DOHH2 (cell line): Measurements from ENCODE around the gene ZNF208.
"Not testable (repeated sequence)": the region's sequence is repeated elsewhere in the genome, so short reads cannot be mapped to it uniquely, and the experiment has no call there.

Experiments
- H3F3A ChIP-seq: fragments of 200-600 bp; sonication (generic), shearing (Covaris generic); 2 replicates; pipeline ENCODE4 v1.6.0; 2016; ENCODE audit warnings: antibody characterized with exemption, mild to moderate bottlenecking; ENCODE audit not compliant: control insufficient read depth, insufficient read depth
- H3K27ac ChIP-seq: fragments of 200-600 bp; sonication (generic); 2 replicates; pipeline ENCODE4 v1.5.1; 2014; ENCODE audit warnings: low read depth, mild to moderate bottlenecking, low read length, moderate library complexity
- H3K27me3 ChIP-seq: fragments of 200-600 bp; sonication (generic); 2 replicates; pipeline ENCODE4 v1.6.1; 2014; ENCODE audit warnings: mild to moderate bottlenecking, low read length, mixed read lengths; ENCODE audit not compliant: control insufficient read depth
- H3K36me3 ChIP-seq: fragments of 200-600 bp; sonication (generic); 2 replicates; pipeline ENCODE4 v1.6.1; 2014; ENCODE audit warnings: mild to moderate bottlenecking, low read length, moderate library complexity, mixed read lengths; ENCODE audit not compliant: control insufficient read depth
- H3K4me1 ChIP-seq: fragments of 200-600 bp; sonication (generic); 2 replicates; pipeline ENCODE4 v1.6.1; 2014; ENCODE audit warnings: mild to moderate bottlenecking, low read length, mixed read lengths; ENCODE audit not compliant: control insufficient read depth
- H3K4me2 ChIP-seq: fragments of 200-600 bp; sonication (generic); 2 replicates; pipeline ENCODE4 v1.6.0; 2014; ENCODE audit warnings: mild to moderate bottlenecking, low read length, moderate library complexity
- H3K4me3 ChIP-seq: fragments of 200-600 bp; sonication (generic); 2 replicates; pipeline ENCODE4 v1.5.1; 2014; ENCODE audit warnings: mild to moderate bottlenecking, low read length, mixed read lengths
- H3K79me2 ChIP-seq: fragments of 200-600 bp; sonication (generic); 2 replicates; pipeline ENCODE4 v1.6.1; 2014; ENCODE audit warnings: mild to moderate bottlenecking, low read length, mixed read lengths; ENCODE audit not compliant: control insufficient read depth
- H3K9me2 ChIP-seq: fragments of 200-600 bp; sonication (generic); replicated peaks from 2 replicates; pipeline ENCODE4 v1.6.1; 2014; ENCODE audit warnings: mild to moderate bottlenecking, low read length, mixed read lengths; ENCODE audit not compliant: control insufficient read depth
- H3K9me3 ChIP-seq: fragments of 200-600 bp; sonication (generic); 2 replicates; pipeline ENCODE4 v1.6.1; 2014; ENCODE audit warnings: antibody characterized with exemption, low read length, mixed read lengths; ENCODE audit not compliant: control insufficient read depth, insufficient read depth
- H4K20me1 ChIP-seq: fragments of 200-600 bp; sonication (generic); 2 replicates; pipeline ENCODE4 v1.6.0; 2014; ENCODE audit warnings: low read depth, mild to moderate bottlenecking, antibody characterized with exemption, low read length, moderate library complexity; ENCODE audit not compliant: control insufficient read depth, insufficient read depth
- CTCF ChIP-seq: fragments of 200-600 bp; sonication (generic); IDR thresholded peaks from one replicate; pipeline ENCODE4 v1.5.1; 2014; ENCODE audit warnings: antibody characterized with exemption, mild to moderate bottlenecking, low read depth, low read length; ENCODE audit not compliant: poor library complexity, severe bottlenecking
- EZH2phosphoT487 ChIP-seq: fragments of 200-600 bp; sonication (generic); IDR thresholded peaks from 2 replicates; pipeline ENCODE4 v1.6.1; 2017; ENCODE audit warnings: borderline replicate concordance, mild to moderate bottlenecking, antibody characterized with exemption, low read length, moderate library complexity, mixed read lengths

The ZNF208 gene

GRCh38 chr19:22026687-22027086 lies 15.9 kb upstream of the ZNF208 start:
- Histone ChIP-seq H3K36me3 (no peaks in the 10 kb centered on the region), H3K9me3 (no peaks in the 10 kb centered on the region; the same call in 1 of the 2 replicates), H3K79me2 (no peaks in the 10 kb centered on the region), H3K27ac (no peak overlapping the region), H3K4me2 (no peak overlapping the region), H3K27me3 (no peaks in the 10 kb centered on the region), H3K4me3 (no peak overlapping the region), H4K20me1 (no peaks in the 10 kb centered on the region), H3K9me2 (no peaks in the 10 kb centered on the region), H3K4me1 (no peaks in the 10 kb centered on the region), H3F3A (no peaks in the 10 kb centered on the region)
- TF ChIP-seq EZH2phosphoT487 (no peak), CTCF (no peak)

GRCh38 chr19:22025539-22025938 lies 14.8 kb upstream of the ZNF208 start:
- H3K9me3 ChIP-seq, H3K27me3 ChIP-seq, H3K4me2 ChIP-seq, H3K79me2 ChIP-seq, H4K20me1 ChIP-seq, H3F3A ChIP-seq, H3K4me3 ChIP-seq, H3K4me1 ChIP-seq, H3K36me3 ChIP-seq, H3K27ac ChIP-seq, H3K9me2 ChIP-seq: not testable (repeated sequence)

- no peak overlapping the region for H3K27ac ChIP-seq
- H3K4me3 ChIP-seq, result no peak overlapping the region
- no peaks in the 10 kb centered on the region for H3K4me1 ChIP-seq
- H3K9me3 ChIP-seq, result peaks cover 36% of the 10 kb centered on the region
- no peaks in the 10 kb centered on the region for H4K20me1 ChIP-seq
- no peaks in the 10 kb centered on the region for H3F3A ChIP-seq
- H3K27me3 ChIP-seq, result no peaks in the 10 kb centered on the region
- H3K79me2 ChIP-seq, result no peaks in the 10 kb centered on the region
- no peaks in the 10 kb centered on the region for H3K9me2 ChIP-seq
- H3K4me2 ChIP-seq, result no peak overlapping the region
- no peaks in the 10 kb centered on the region; the same call in 1 of the 2 replicates for H3K36me3 ChIP-seq
- TF ChIP-seq CTCF (no peak), EZH2phosphoT487 (no peak)
These were observed 40.3 kb downstream of the ZNF208 start for GRCh38 chr19:21970466-21970865.

GRCh38 chr19:21947775-21948174 lies 63.0 kb downstream of the ZNF208 start:
- Histone ChIP-seq H3K36me3 (no peaks in the 10 kb centered on the region), H3K4me3 (no peak overlapping the region), H3K4me1 (no peaks in the 10 kb centered on the region), H4K20me1 (no peaks in the 10 kb centered on the region), H3K4me2 (no peak overlapping the region), H3K9me3 (peaks cover 26% of the 10 kb centered on the region), H3F3A (no peaks in the 10 kb centered on the region), H3K27me3 (no peaks in the 10 kb centered on the region), H3K9me2 (no peaks in the 10 kb centered on the region), H3K27ac (no peak overlapping the region), H3K79me2 (no peaks in the 10 kb centered on the region)
- no peak for TF ChIP-seq CTCF
- no peak for TF ChIP-seq EZH2phosphoT487
